ENCODE measurements around the gene MSRB3.

MSRB3 gene

DNA sequence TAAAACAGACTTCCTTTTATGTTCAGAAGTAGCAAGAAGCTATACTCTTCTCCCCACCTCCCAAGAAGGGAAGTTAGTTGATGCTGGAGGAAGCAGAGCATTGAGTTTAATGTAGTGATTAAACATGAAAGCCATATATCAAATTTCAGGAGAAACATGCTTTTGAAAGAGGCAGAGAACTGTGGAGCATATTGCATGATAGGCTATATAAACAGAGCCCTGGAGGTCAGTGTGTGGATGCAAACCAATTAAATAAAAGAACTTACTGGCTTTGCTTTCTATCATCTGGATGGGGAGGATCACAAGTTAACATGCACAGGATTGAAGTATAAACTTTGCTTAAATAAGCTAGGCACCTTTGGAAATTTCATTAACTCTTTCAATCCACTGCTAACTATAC is 94.1 kb downstream of the MSRB3 start:
- Histone ChIP-seq H3K27me3 (ENCODE audit: control insufficient read depth in 2 of 2, insufficient read depth in 2 of 2, low read length in 2 of 2) (no peaks in the 10 kb centered on the region), H3K9me3 (ENCODE audit: control insufficient read depth in 2 of 2, low read length in 2 of 2) (no peaks in the 10 kb centered on the region), H3K9ac (ENCODE audit: low read depth in 1 of 2, low read length in 2 of 2) (no peak overlapping the region), H3K4me3 (ENCODE audit: low read length in 2 of 2) (no peak overlapping the region), H3K4me1 (ENCODE audit: control insufficient read depth in 2 of 2, insufficient read depth in 2 of 2, low read length in 2 of 2) (no peaks in the 10 kb centered on the region), H3K36me3 (ENCODE audit: control insufficient read depth in 2 of 2, insufficient read depth in 2 of 2, low read length in 2 of 2) (no peaks in the 10 kb centered on the region), H3K27ac (ENCODE audit: low read depth in 2 of 2, low read length in 2 of 2) (no peak overlapping the region)

DNA sequence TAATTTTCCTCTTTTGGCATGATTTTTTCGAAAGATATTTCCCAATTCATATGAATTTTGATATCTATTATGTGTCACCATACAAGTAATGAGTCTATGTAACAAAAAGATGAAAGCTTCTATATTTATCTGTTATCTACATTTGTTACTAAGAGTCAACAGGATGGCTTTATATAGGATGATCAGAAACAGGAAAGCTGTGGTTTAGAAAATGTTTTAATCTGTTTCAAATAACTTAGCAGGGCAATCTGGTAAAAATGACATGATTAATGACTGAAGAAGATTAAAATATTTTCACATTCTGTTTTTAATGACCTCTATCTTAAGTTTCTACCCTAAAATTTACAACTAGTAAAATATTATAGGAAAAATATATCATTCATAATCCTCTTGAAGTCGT is 105.8 kb downstream of the MSRB3 start:
- no peaks in the 10 kb centered on the region for H3K36me3 ChIP-seq (ENCODE audit: control insufficient read depth in 2 of 2, insufficient read depth in 2 of 2, low read length in 2 of 2)
- no peaks in the 10 kb centered on the region for H3K9me3 ChIP-seq (ENCODE audit: control insufficient read depth in 2 of 2, low read length in 2 of 2)
- no peak overlapping the region for H3K27ac ChIP-seq (ENCODE audit: low read depth in 2 of 2, low read length in 2 of 2)
- no peaks in the 10 kb centered on the region for H3K4me1 ChIP-seq (ENCODE audit: control insufficient read depth in 2 of 2, insufficient read depth in 2 of 2, low read length in 2 of 2)
- H3K4me3 ChIP-seq (ENCODE audit: low read length in 2 of 2) = no peak overlapping the region
- H3K27me3 ChIP-seq (ENCODE audit: control insufficient read depth in 2 of 2, insufficient read depth in 2 of 2, low read length in 2 of 2) = no peaks in the 10 kb centered on the region
- no peak overlapping the region for H3K9ac ChIP-seq (ENCODE audit: low read depth in 1 of 2, low read length in 2 of 2)

DNA sequence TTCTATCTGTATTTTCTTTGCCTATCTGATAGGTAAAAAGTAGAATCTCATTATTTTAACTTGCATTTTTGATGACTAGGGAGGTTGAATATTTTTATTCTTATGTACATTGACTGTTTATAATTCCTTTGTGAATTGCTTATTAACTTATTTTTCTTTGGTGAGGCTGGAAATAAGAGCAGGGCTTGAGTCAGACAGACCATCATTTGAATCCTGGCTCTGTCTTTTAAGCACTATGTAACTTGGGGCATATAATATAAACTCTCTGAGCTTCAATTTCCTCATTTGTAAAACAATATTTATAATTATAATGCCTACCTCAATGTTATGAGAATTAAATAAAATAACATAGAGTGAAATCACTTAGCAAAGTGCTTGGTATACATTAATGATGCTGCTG is 108.9 kb downstream of the MSRB3 start:
- no peak overlapping the region for H3K4me3 ChIP-seq (ENCODE audit: low read length in 2 of 2)
- H3K36me3 ChIP-seq (ENCODE audit: control insufficient read depth in 2 of 2, insufficient read depth in 2 of 2, low read length in 2 of 2) = no peaks in the 10 kb centered on the region
- H3K9me3 ChIP-seq (ENCODE audit: control insufficient read depth in 2 of 2, low read length in 2 of 2) = no peaks in the 10 kb centered on the region
- no peaks in the 10 kb centered on the region for H3K4me1 ChIP-seq (ENCODE audit: control insufficient read depth in 2 of 2, insufficient read depth in 2 of 2, low read length in 2 of 2)
- no peak overlapping the region for H3K27ac ChIP-seq (ENCODE audit: low read depth in 2 of 2, low read length in 2 of 2)
- no peak overlapping the region for H3K9ac ChIP-seq (ENCODE audit: low read depth in 1 of 2, low read length in 2 of 2)
- H3K27me3 ChIP-seq (ENCODE audit: control insufficient read depth in 2 of 2, insufficient read depth in 2 of 2, low read length in 2 of 2) = no peaks in the 10 kb centered on the region

DNA sequence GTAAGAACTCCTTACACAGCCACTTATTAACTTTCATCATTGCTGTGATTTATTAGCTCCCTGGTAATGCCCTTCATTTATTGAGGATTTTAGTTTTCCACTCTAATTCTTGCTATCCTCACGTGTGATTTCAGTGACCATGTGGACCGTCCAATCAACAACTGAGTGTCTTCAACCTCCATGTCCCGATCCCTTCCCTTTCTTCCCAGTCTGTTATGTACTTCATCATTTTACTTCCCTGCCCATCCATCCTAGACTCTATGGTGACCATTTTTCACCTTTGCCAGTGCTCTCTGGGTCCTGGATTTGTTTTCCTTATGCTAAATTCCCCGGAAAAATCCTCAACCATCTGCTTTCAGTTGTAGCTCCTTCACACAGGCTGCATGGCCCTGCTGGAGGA is 111.0 kb downstream of the MSRB3 start:
- Histone ChIP-seq H3K27me3 (ENCODE audit: control insufficient read depth in 2 of 2, insufficient read depth in 2 of 2, low read length in 2 of 2) (no peaks in the 10 kb centered on the region), H3K4me3 (ENCODE audit: low read length in 2 of 2) (no peak overlapping the region), H3K4me1 (ENCODE audit: control insufficient read depth in 2 of 2, insufficient read depth in 2 of 2, low read length in 2 of 2) (no peaks in the 10 kb centered on the region), H3K9ac (ENCODE audit: low read depth in 1 of 2, low read length in 2 of 2) (no peak overlapping the region), H3K36me3 (ENCODE audit: control insufficient read depth in 2 of 2, insufficient read depth in 2 of 2, low read length in 2 of 2) (no peaks in the 10 kb centered on the region), H3K9me3 (ENCODE audit: control insufficient read depth in 2 of 2, low read length in 2 of 2) (no peaks in the 10 kb centered on the region), H3K27ac (ENCODE audit: low read depth in 2 of 2, low read length in 2 of 2) (no peak overlapping the region)

DNA sequence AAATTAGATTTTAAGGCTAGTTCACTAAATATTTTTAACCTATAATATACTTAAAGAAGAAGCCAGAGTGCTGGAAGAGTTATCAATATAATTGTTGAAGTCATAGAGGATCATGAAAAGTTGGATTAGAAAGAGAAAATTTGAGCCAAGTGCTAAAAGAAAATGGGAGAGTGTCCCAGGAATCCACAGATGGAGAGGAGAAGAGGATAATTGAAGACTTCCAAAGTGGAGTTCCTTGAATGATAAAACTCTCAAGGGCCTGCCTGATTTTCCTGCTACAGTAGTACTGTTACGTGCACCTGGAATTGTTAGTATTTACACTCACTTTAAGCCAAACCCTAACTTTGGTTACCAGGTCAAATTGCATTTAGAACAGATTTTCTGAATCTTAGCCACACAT is 113.2 kb downstream of the MSRB3 start:
- no peaks in the 10 kb centered on the region for H3K4me1 ChIP-seq (ENCODE audit: control insufficient read depth in 2 of 2, insufficient read depth in 2 of 2, low read length in 2 of 2)
- no peak overlapping the region for H3K9ac ChIP-seq (ENCODE audit: low read depth in 1 of 2, low read length in 2 of 2)

DNA sequence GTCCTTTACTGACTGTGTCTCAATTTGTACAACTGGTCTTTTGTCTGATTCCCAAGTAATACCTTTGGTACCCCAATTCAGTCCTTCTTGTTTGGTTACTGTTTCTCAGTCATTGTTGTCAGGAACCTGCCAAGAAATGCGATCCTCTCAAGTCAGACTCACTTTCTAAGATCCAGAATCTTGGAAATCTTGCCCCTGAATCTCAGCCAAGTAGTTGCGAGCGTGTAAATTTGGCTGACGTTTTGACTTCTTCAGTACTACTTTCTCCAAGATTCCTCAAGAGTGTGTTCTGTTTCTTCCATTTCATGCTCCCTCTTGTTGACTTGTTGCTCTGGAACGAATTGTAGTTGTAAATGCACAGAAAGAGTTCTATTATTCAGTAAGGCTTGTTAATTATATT is 114.0 kb downstream of the MSRB3 start:
- Histone ChIP-seq H3K4me3 (ENCODE audit: low read length in 2 of 2) (no peak overlapping the region), H3K36me3 (ENCODE audit: control insufficient read depth in 2 of 2, insufficient read depth in 2 of 2, low read length in 2 of 2) (no peaks in the 10 kb centered on the region), H3K27me3 (ENCODE audit: control insufficient read depth in 2 of 2, insufficient read depth in 2 of 2, low read length in 2 of 2) (no peaks in the 10 kb centered on the region), H3K9me3 (ENCODE audit: control insufficient read depth in 2 of 2, low read length in 2 of 2) (peaks cover 0 to 4% of the 10 kb centered on the region in 2 donors), H3K4me1 (ENCODE audit: control insufficient read depth in 2 of 2, insufficient read depth in 2 of 2, low read length in 2 of 2) (no peaks in the 10 kb centered on the region), H3K27ac (ENCODE audit: low read depth in 2 of 2, low read length in 2 of 2) (no peak overlapping the region), H3K9ac (ENCODE audit: low read depth in 1 of 2, low read length in 2 of 2) (no peak overlapping the region)

More for the DNA sequence above, 113.2 kb downstream of the MSRB3 start:
- Histone ChIP-seq H3K27ac (ENCODE audit: low read depth in 2 of 2, low read length in 2 of 2) (no peak overlapping the region), H3K36me3 (ENCODE audit: control insufficient read depth in 2 of 2, insufficient read depth in 2 of 2, low read length in 2 of 2) (no peaks in the 10 kb centered on the region), H3K9me3 (ENCODE audit: control insufficient read depth in 2 of 2, low read length in 2 of 2) (peaks cover 0 to 4% of the 10 kb centered on the region in 2 donors), H3K4me3 (ENCODE audit: low read length in 2 of 2) (no peak overlapping the region), H3K27me3 (ENCODE audit: control insufficient read depth in 2 of 2, insufficient read depth in 2 of 2, low read length in 2 of 2) (no peaks in the 10 kb centered on the region)

DNA sequence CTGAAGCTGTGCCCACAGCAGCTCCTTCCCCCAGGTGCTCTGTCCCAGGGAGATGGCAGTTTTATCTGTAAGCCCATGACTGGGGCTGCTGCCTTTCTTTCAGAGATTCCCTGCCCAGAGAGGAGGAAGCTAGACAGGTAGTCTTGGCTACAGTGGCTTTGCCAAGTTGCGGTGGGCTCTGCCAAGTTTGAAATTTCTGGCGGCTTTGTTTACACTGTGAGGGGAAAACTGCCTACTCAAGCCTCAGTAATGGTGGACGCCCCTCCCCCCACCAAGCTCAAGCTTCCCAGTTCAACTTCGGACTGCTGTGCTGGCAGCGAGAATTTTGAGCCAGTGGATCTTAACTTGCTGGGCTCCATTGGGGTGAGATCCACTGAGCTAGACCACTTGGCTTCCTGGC is 124.7 kb downstream of the MSRB3 start:
- no peaks in the 10 kb centered on the region for H3K36me3 ChIP-seq (ENCODE audit: control insufficient read depth in 2 of 2, insufficient read depth in 2 of 2, low read length in 2 of 2)
- H3K4me3 ChIP-seq (ENCODE audit: low read length in 2 of 2) = no peak overlapping the region
- H3K9me3 ChIP-seq (ENCODE audit: control insufficient read depth in 2 of 2, low read length in 2 of 2) = no peaks in the 10 kb centered on the region
- no peak overlapping the region for H3K9ac ChIP-seq (ENCODE audit: low read depth in 1 of 2, low read length in 2 of 2)
- no peak overlapping the region for H3K27ac ChIP-seq (ENCODE audit: low read depth in 2 of 2, low read length in 2 of 2)
- H3K4me1 ChIP-seq (ENCODE audit: control insufficient read depth in 2 of 2, insufficient read depth in 2 of 2, low read length in 2 of 2) = no peaks in the 10 kb centered on the region
- no peaks in the 10 kb centered on the region for H3K27me3 ChIP-seq (ENCODE audit: control insufficient read depth in 2 of 2, insufficient read depth in 2 of 2, low read length in 2 of 2)

DNA sequence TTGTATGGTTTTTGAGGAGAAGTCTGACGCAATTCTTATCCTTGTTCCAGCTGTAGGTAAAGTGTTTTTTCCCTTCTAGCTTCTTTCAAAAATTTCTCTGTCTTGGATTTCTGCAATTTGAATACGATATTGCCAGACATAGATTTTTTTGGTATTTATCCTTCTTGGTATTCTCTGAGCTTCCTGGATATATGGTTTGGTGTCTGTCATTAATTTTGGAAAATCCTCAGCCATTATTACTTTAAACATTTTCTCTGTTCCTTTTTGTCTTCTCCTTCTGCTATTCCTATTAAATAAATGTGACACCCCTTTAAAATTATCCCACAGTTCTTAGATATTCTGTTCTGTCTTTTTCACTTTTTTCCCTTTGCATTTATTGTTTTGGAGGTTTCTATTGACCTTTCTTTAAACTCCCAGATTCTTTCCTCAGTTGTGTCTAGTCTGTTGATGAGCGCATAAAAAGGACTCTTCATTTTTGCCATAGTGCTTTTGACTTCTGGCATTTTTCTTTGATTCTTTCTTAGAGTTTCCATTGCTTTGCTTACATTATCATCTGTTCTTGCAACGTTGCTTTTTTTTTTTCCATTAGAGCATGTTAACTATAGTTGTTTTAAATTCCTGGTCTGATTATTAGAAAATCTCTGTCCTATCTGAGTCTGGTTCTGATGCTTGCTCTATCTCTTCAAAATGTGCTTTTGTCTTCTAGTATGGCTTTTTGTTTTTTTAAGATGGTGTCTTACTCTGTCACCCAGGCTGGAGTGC is 129.1 kb downstream of the MSRB3 start:
- Histone ChIP-seq H3K36me3 (ENCODE audit: control insufficient read depth in 2 of 2, insufficient read depth in 2 of 2, low read length in 2 of 2) (no peaks in the 10 kb centered on the region), H3K4me3 (ENCODE audit: low read length in 2 of 2) (no peak overlapping the region), H3K9ac (ENCODE audit: low read depth in 1 of 2, low read length in 2 of 2) (no peak overlapping the region), H3K27ac (ENCODE audit: low read depth in 2 of 2, low read length in 2 of 2) (no peak overlapping the region), H3K27me3 (ENCODE audit: control insufficient read depth in 2 of 2, insufficient read depth in 2 of 2, low read length in 2 of 2) (no peaks in the 10 kb centered on the region), H3K9me3 (ENCODE audit: control insufficient read depth in 2 of 2, low read length in 2 of 2) (no peaks in the 10 kb centered on the region), H3K4me1 (ENCODE audit: control insufficient read depth in 2 of 2, insufficient read depth in 2 of 2, low read length in 2 of 2) (no peaks in the 10 kb centered on the region)

DNA sequence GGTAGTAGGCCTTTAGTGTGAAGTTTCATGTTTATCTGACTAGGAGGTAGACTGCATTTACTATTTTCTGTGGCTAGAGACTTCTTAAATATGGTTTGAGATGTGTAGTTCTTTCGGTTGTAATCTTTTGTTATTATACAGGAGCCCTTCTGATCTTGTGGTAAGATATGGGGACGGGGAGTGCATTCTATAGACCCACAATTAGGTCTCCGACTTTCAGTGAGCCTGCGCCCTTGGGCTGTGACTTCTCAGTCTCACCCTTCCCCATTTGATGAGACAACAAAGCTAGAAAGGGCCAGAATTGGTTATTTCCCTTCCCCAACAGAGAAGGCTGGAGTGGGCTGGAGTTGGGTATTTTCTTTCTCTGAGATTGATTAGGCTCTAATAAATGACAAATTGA is 130.0 kb downstream of the MSRB3 start:
- H3K9ac ChIP-seq (ENCODE audit: low read depth in 1 of 2, low read length in 2 of 2) = no peak overlapping the region
- H3K9me3 ChIP-seq (ENCODE audit: control insufficient read depth in 2 of 2, low read length in 2 of 2) = no peaks in the 10 kb centered on the region
- H3K27ac ChIP-seq (ENCODE audit: low read depth in 2 of 2, low read length in 2 of 2) = no peak overlapping the region
- H3K4me3 ChIP-seq (ENCODE audit: low read length in 2 of 2) = no peak overlapping the region
- H3K27me3 ChIP-seq (ENCODE audit: control insufficient read depth in 2 of 2, insufficient read depth in 2 of 2, low read length in 2 of 2) = no peaks in the 10 kb centered on the region
- no peaks in the 10 kb centered on the region for H3K4me1 ChIP-seq (ENCODE audit: control insufficient read depth in 2 of 2, insufficient read depth in 2 of 2, low read length in 2 of 2)
- H3K36me3 ChIP-seq (ENCODE audit: control insufficient read depth in 2 of 2, insufficient read depth in 2 of 2, low read length in 2 of 2) = no peaks in the 10 kb centered on the region

DNA sequence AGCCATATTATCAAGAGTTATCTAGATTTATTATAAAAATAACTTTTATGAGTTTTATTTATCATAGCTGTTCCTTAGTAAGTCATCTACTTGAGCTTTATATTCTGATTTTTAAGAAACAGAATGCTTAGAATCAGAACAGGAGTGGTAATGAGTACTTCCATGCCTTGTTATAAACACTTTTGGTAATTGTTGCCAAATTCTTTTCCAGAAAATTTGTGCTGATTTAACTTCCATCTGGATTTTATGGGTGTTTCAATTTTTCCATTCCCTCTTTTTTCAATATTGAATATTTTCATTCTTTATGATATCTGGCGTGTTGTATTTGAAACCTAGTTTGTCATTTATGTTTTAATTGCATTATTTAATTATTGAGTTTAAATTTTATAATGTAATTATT is 131.2 kb downstream of the MSRB3 start:
- Histone ChIP-seq H3K9me3 (ENCODE audit: control insufficient read depth in 2 of 2, low read length in 2 of 2) (no peaks in the 10 kb centered on the region), H3K36me3 (ENCODE audit: control insufficient read depth in 2 of 2, insufficient read depth in 2 of 2, low read length in 2 of 2) (no peaks in the 10 kb centered on the region), H3K4me3 (ENCODE audit: low read length in 2 of 2) (no peak overlapping the region), H3K4me1 (ENCODE audit: control insufficient read depth in 2 of 2, insufficient read depth in 2 of 2, low read length in 2 of 2) (no peaks in the 10 kb centered on the region), H3K9ac (ENCODE audit: low read depth in 1 of 2, low read length in 2 of 2) (no peak overlapping the region), H3K27ac (ENCODE audit: low read depth in 2 of 2, low read length in 2 of 2) (no peak overlapping the region), H3K27me3 (ENCODE audit: control insufficient read depth in 2 of 2, insufficient read depth in 2 of 2, low read length in 2 of 2) (no peaks in the 10 kb centered on the region)

DNA sequence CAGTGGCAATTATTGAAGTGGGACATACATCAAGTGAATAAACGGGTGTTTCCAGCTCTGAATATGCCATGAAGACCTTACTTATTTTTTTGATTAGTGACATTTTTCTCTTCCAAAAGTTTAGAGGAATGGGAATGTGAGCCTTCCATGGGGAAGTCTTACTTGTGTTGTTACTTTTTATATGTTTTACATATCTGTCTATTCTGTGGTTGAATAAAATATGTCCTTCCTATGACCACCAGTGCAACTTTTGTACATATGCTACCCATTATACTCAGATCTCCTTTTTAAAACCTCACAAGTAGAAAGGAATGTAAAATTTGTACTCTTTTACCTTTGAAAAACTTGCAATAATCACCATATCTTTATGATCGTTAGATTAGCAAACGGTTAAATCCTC is 132.7 kb downstream of the MSRB3 start:
- Histone ChIP-seq H3K4me3 (ENCODE audit: low read length in 2 of 2) (no peak overlapping the region), H3K4me1 (ENCODE audit: control insufficient read depth in 2 of 2, insufficient read depth in 2 of 2, low read length in 2 of 2) (no peaks in the 10 kb centered on the region), H3K36me3 (ENCODE audit: control insufficient read depth in 2 of 2, insufficient read depth in 2 of 2, low read length in 2 of 2) (no peaks in the 10 kb centered on the region), H3K9ac (ENCODE audit: low read depth in 1 of 2, low read length in 2 of 2) (no peak overlapping the region), H3K27ac (ENCODE audit: low read depth in 2 of 2, low read length in 2 of 2) (no peak overlapping the region), H3K27me3 (ENCODE audit: control insufficient read depth in 2 of 2, insufficient read depth in 2 of 2, low read length in 2 of 2) (no peaks in the 10 kb centered on the region), H3K9me3 (ENCODE audit: control insufficient read depth in 2 of 2, low read length in 2 of 2) (no peaks in the 10 kb centered on the region)
